Stimulated activated effector memory CD8-positive, alpha-beta T cell treated with anti-CD3 and anti-CD28 coated beads, Interleukin-12 subunit alpha, Interleukin-12 subunit beta, amount 100 ng/mL, for 72 hours (primary cell): Measurements from ENCODE around the gene KDM2B.
A peak's percentile ranks its signal among the peaks of the same experiment; 100 is the strongest.

Source experiments
- ATAC-seq: fragments of 150-1000 bp; cut with Tn5 transposase; 2 replicates; pipeline ENCODE4 v1.10.0; 2021
- DNase-seq, 2 donors: peaks; one replicate each; pipeline ENCODE4 v3.0.0; 2021 to 2022; ENCODE audit warnings: low spot score in 2 of 2
- H3K27ac Mint-ChIP-seq: one replicate; pipeline ENCODE4 v1.8.0; 2022; ENCODE audit warnings: mild to moderate bottlenecking, mixed read lengths
- H3K36me3 Mint-ChIP-seq: one replicate; pipeline ENCODE4 v1.8.0; 2022; ENCODE audit warnings: mild to moderate bottlenecking, mixed read lengths
- H3K4me1 Mint-ChIP-seq: one replicate; pipeline ENCODE4 v1.8.0; 2022; ENCODE audit warnings: mixed read lengths
- H3K4me3 Mint-ChIP-seq: one replicate; pipeline ENCODE4 v1.8.0; 2022; ENCODE audit warnings: mild to moderate bottlenecking, mixed read lengths
- H3K9me3 Mint-ChIP-seq: one replicate; pipeline ENCODE4 v1.8.0; 2022; ENCODE audit warnings: mixed read lengths

KDM2B gene

DNA sequence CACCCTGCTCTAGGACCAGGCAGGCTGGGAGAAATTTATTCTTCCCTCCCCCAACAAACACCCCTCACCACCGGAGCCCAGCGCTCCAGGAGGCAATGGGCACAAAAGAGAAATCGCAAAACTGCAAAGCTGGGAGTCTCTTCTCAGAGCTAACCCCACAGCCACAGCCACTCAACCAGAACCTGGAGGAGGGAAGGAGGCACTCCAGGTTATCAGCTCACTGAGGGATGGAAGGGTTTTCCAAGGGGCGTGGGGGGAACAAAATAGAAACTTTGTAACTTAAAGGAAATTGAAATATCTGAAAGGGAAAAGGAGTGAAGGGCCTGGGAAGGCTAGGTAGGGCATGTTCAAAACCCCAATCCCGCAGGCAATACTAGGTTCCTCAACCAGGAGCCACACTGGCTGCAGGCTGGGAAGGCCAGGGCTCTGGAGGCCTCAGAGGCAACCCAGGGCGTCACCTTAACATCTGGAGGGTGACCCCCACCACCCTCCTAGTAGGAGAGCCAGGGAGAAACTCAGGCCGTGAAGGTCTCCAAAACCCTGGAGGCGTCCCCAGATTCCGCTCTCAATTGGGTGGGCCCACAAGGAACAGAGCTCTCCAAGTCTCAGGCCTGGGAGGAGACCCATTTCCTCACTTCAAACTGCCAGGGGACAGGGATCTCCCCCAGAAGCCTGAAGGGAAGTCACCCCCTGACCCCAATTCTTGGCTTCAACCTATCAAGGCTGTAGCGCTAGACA, 3.2 kb downstream of the KDM2B start:
- peak overlapping the region; percentile 67 for H3K27ac Mint-ChIP-seq
- peaks cover 41% of the 10 kb centered on the region for H3K36me3 Mint-ChIP-seq
- peak overlapping the region; percentile 49 for H3K4me3 Mint-ChIP-seq
- ATAC-seq (no peak), DNase-seq (no peak)
- peaks cover 40% of the 10 kb centered on the region for H3K4me1 Mint-ChIP-seq
- H3K9me3 Mint-ChIP-seq = no peaks in the 10 kb centered on the region

DNA sequence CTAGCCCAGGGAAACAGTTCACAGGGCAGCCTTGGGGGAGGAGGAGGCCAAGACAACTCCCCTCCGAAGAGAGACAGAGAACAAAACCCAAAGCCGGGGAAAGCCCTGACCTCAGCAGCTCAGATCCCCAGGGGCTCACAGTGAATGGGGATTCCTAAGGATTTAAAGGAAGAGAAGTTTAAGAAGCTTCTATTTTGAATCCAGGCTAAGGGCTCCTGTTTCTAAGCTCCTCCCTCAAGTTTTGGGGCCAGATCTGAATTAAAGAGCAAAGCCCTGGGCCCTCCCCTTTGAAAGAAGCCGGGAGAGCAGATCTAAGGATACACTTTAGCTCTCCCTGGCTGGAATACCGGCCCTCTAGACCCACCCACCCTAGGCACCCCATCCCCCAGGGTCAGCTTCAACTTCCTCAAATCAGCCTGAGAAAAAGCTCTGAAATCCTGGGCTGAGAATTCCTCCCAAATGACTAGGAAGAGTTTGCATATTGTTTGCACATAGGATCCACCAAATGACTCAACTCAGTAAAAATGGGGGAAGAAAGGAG, 3.9 kb downstream of the KDM2B start:
- no peaks in the 10 kb centered on the region for H3K9me3 Mint-ChIP-seq
- DNase-seq = no peak
- peaks cover 48% of the 10 kb centered on the region for H3K36me3 Mint-ChIP-seq
- H3K4me3 Mint-ChIP-seq = peak overlapping the region; percentile 49
- peak overlapping the region; percentile 67 for H3K27ac Mint-ChIP-seq
- peaks cover 39% of the 10 kb centered on the region for H3K4me1 Mint-ChIP-seq
- no peak for ATAC-seq

DNA sequence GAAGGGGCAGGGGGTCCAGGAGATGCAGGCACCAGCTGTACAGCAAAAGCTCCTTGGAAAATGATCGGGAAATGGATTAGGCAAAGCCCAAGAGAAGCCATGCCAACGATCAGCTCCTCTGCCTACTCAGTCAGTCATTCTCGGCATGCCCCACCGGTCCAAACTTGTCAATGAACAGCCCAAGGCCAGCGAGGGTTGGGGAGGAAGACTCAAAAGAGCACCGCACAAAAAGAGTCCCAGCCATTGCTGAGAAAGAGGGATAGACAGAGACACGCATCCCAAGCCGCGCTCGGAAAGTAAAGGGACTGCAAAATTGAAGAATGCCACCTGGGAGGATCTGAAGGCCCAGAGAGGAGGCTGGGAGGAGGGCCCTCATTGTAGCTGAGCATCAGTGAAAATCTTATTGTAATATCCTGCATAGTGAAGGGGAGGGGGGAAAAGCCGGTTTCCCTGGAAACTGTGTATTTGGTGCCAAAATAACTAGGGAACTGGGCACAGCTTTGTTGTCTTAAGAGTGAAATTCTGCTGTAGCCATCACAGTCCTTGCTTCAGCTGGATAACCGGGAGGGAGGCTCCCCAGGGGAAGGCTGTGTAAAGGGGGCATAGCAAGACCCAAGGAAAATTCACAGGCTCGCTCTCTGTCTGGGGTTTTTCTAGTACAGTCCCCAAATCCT, 4.7 kb downstream of the KDM2B start:
- no peak for ATAC-seq
- Mint-ChIP-seq H3K27ac (peak overlapping the region; percentile 67), H3K36me3 (peaks cover 57% of the 10 kb centered on the region), H3K4me3 (no peak overlapping the region), H3K9me3 (no peaks in the 10 kb centered on the region), H3K4me1 (peaks cover 31% of the 10 kb centered on the region)
- DNase-seq = no peak

DNA sequence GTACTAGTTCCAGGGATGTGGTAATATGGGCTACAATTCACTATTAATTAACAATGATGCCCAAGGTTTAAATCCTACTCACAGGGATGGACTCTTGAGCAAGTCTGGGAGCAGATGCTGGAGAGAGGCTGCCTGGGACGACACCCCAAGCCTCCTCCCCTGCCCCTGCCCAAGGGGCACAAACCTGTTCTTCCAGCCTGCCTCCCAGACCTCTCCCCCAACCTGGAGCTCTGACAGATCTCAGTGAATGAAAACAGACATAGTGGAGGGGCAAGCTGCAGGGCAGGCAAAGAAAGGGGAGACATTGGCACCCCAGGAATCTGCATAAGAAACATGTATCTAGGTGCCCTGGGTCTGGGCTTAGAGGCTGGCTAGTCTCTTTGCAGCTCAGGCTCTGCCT, 5.8 kb downstream of the KDM2B start:
- peak overlapping the region; percentile 64 for H3K27ac Mint-ChIP-seq
- peaks cover 33% of the 10 kb centered on the region for H3K4me1 Mint-ChIP-seq
- H3K36me3 Mint-ChIP-seq = peaks cover 57% of the 10 kb centered on the region
- DNase-seq (no peak), ATAC-seq (no peak)
- H3K9me3 Mint-ChIP-seq = no peaks in the 10 kb centered on the region
- no peak overlapping the region for H3K4me3 Mint-ChIP-seq

DNA sequence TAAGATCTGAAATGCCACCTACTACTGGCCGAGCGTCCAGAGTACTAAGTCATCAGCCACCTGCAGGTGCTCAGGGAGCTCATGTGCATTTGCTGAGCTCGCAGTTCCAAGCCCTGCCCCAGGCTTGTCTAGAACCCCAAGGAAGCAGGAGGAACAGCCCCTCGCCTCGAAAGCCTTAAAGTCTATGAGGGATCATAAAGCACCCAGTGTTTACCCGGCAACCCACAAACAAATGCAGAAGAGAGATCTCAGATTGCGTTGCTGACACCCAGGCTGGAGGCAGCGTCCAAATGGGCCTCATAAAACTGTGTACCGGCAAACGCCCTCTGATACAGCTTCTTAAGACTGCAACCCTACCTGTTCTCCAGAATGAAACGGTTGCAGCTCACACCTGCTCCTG, 6.8 kb downstream of the KDM2B start:
- H3K27ac Mint-ChIP-seq = peak overlapping the region; percentile 68

DNA sequence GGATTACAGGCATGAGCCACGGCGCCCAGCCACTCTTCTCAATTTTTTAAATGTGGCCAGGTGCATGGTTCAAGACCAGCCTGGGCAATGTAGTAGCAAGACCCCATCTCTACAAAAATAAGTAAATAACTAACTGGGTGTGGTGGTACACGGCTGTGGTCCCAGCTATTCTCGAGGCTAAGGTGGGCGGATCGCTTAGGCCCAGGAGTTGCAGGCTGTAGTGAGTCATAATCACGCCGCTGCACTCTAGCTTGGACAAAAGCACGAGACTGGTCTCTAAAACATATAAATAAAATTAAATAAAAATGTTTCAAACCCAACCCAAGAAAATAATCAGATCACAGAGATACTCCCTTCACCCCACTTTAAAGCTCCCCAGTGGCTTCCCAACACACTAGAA, 8.9 kb downstream of the KDM2B start:
- H3K27ac Mint-ChIP-seq = no peak overlapping the region

More for the DNA sequence above, 6.8 kb downstream of the KDM2B start:
- ATAC-seq = no peak
- Mint-ChIP-seq H3K36me3 (peaks cover 58% of the 10 kb centered on the region), H3K4me3 (no peak overlapping the region), H3K4me1 (peaks cover 40% of the 10 kb centered on the region), H3K9me3 (no peaks in the 10 kb centered on the region)
- no peak for DNase-seq

DNA sequence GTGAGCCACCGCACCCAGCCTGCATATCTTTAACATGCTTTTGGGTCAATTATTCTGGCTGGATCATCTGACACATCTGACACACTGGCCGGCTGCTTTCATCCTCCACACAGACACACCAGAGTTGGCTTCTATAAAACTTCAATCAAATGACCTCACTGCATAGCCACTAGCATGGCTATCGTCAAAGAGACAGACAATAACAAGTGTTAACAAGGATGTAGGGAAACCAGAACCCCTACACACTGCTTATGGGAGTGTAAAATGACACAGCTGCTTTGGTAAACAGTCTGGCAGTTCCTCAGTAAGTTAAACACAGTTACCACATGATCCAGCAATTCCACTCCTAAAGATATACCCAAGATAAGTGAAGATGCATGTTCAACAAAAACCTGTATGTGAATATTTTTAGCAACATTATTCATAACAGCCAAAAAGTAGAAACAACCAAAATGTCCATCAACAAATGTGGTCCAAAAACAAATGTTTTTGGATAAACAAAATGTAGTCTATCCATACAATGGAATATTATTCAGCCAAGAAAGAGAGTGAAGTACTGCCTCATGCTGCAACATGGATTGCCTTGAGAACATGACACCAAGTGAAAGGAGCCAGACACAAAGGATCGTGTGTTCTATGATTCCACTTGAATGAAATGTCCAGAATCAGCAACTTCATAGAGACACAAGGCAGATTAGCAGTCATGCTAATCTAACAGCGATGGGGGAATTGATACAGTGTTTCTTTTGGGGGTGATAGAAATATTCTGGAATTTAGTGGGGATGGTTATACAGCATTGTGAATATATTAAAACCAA, 10.1 kb downstream of the KDM2B start:
- Mint-ChIP-seq H3K9me3 (no peaks in the 10 kb centered on the region), H3K4me3 (no peak overlapping the region), H3K27ac (peak overlapping the region; percentile 17), H3K36me3 (peaks cover 70% of the 10 kb centered on the region), H3K4me1 (peaks cover 38% of the 10 kb centered on the region)
- no peak for ATAC-seq
- DNase-seq = no peak

More for the DNA sequence above, 8.9 kb downstream of the KDM2B start:
- DNase-seq (no peak), ATAC-seq (no peak)
- Mint-ChIP-seq H3K4me1 (peaks cover 42% of the 10 kb centered on the region), H3K4me3 (no peak overlapping the region), H3K36me3 (peaks cover 71% of the 10 kb centered on the region), H3K9me3 (no peaks in the 10 kb centered on the region)

DNA sequence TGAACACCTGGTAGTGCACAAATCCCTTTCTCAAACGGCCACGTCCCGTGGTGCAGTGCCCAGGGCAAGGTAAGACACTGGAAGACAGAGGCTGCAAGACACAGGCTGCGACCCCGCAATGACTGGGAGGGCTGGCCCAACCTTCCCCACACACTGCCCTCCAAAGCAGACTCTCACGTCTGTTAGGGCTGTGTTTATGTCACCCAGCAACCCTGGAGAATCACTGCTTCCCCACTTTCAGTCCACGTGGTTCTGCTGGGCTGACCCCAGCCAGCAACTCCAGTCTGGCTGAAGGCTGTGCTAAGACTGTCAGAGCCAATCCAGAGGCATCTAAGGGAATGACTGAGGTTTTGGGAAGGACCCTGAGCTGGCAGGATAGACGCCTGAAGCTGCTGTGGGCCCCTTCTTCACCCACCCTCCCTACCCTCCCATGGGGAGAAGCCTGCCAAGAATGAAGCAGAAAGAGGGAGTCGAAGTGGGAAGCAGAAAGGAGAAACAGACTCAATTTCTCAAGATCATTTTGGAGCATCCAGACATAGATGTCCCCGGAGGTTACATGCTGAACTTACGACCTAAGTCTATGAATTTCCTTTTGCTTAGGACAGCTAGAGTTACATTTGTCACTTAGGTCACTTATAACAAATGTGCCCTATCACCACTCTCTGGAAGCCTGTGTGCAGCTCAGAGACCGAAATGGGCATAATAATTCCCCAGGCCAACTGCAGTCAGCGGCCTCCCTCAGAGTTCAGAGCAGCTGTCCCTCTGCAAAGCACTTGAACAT, 11.7 kb downstream of the KDM2B start:
- Mint-ChIP-seq H3K27ac (peak overlapping the region; percentile 78), H3K4me1 (peaks cover 33% of the 10 kb centered on the region), H3K9me3 (no peaks in the 10 kb centered on the region), H3K4me3 (no peak overlapping the region), H3K36me3 (peaks cover 55% of the 10 kb centered on the region)
- no peak for DNase-seq
- no peak for ATAC-seq

DNA sequence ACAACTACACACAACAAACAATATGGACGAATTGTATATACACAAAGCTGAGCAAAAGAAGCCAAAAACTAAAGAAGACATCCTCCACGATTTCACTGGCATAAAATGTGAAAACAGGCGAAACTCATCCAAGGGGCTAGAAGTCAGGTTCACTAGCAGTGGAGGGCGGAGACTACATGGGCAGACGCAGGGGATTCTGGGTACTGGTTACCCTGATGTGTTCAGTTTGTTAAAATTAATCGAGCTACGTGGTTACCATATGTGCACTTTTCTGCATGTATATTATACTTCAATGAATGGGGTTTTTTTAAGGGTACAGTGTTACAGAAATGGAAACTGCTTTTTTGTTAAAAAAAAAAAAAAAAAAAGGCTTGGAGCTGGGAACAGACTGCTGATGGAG, 12.3 kb downstream of the KDM2B start:
- ATAC-seq = no peak
- no peak for DNase-seq
- peaks cover 28% of the 10 kb centered on the region for H3K4me1 Mint-ChIP-seq
- H3K27ac Mint-ChIP-seq = no peak overlapping the region
- peaks cover 55% of the 10 kb centered on the region for H3K36me3 Mint-ChIP-seq
- no peak overlapping the region for H3K4me3 Mint-ChIP-seq
- no peaks in the 10 kb centered on the region for H3K9me3 Mint-ChIP-seq

DNA sequence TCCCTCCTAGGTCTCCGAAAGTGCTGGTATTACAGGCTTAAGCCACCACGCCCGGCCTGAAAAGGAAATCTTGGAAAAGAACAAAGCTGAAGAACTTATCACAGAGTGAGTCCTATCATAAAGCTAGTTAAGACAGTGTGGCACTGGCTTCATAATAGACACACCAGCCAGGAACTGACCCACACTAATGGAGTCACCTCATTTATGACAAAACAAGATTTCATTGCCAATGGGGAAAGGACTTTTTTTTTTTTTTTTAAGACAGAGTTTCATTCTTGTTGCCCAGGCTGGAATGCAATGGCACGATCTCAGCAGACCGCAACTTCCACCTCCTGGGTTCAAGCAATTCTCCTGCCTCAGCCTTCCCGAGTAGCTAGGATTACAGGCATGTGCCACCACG, 15.7 kb downstream of the KDM2B start:
- no peaks in the 10 kb centered on the region for H3K9me3 Mint-ChIP-seq
- DNase-seq (no peak), ATAC-seq (no peak)
- peaks cover 25% of the 10 kb centered on the region for H3K36me3 Mint-ChIP-seq
- peaks cover 19% of the 10 kb centered on the region for H3K4me1 Mint-ChIP-seq
- no peak overlapping the region for H3K27ac Mint-ChIP-seq
- H3K4me3 Mint-ChIP-seq = no peak overlapping the region

DNA sequence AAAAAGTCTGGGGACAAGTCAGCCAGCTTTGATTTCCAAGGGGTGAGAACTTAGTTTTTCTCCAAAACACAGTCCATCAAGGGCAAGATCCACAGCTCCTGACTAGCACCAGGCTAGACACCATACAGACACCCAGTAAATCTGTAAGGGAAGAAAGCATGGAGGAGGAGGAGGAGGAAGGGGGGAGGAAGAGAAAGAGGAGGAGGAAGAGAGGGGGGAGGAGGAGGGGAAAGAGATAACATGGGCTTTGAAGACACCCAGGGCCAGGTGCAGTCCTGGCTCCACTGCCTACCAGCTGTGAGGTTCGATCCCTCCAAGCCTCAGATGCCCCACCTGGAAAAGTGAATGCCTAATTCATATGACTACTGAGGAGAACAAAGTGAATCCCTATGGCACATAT, 18.3 kb downstream of the KDM2B start:
- H3K4me3 Mint-ChIP-seq = no peak overlapping the region
- no peak for DNase-seq
- H3K27ac Mint-ChIP-seq = no peak overlapping the region
- no peaks in the 10 kb centered on the region for H3K9me3 Mint-ChIP-seq
- ATAC-seq = no peak
- peaks cover 21% of the 10 kb centered on the region for H3K4me1 Mint-ChIP-seq
- peaks cover 11% of the 10 kb centered on the region for H3K36me3 Mint-ChIP-seq

DNA sequence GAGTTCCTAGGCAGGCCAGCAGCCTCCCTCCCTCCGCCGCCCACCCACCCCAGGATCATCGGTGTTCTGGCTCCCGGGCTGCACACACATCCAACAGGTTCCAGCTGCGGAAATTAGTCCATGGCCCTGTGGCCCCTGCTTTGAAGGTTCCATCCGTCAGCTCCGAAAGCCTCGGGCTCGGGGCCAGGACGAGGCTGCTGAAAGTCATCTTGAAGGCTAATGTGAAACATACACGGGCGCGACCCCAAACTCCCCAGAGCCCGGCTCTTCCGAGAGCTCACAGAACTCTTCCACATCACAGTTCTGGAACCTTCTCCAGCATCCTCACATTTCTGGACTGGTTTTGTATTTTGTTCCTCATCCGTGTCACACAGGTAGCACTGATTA, 19.8 kb downstream of the KDM2B start:
- Mint-ChIP-seq H3K4me3 (no peak overlapping the region), H3K27ac (peak overlapping the region; percentile 67), H3K36me3 (peaks cover 6% of the 10 kb centered on the region), H3K9me3 (no peaks in the 10 kb centered on the region), H3K4me1 (peaks cover 26% of the 10 kb centered on the region)
- DNase-seq (no peak), ATAC-seq (no peak)

DNA sequence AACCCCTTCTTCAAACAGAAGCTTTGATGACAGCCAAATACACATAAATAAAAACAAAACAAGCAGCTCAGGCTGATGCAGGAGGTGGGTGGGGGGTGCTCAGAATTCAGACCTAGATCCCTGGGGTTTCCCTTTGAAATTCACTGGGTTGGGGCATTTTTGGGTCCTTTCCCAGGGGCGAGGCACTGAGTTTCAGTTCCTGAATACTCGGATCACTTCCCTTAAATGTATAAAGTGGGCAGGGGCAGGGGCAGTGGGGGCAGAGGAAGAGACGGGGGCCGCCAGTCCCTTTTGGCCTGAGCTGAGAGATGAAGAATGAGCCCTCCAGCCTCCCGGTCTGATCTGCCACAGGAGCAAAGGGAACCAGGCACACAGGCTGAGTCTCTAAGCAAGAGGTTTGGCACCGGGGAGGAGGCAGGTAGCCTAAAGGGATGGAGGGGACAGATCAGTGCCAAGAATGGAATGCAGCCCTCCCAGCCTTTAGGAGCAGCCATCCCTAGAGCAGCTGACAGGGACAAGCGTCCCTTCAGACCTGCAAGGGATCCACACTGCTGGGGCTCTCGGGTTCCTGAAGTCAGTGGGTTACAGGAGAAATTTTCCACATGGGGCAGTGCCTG, 20.3 kb downstream of the KDM2B start:
- Mint-ChIP-seq H3K4me1 (peaks cover 26% of the 10 kb centered on the region), H3K27ac (peak overlapping the region; percentile 84), H3K9me3 (no peaks in the 10 kb centered on the region), H3K4me3 (no peak overlapping the region), H3K36me3 (peaks cover 10% of the 10 kb centered on the region)
- DNase-seq (no peak), ATAC-seq (no peak)

DNA sequence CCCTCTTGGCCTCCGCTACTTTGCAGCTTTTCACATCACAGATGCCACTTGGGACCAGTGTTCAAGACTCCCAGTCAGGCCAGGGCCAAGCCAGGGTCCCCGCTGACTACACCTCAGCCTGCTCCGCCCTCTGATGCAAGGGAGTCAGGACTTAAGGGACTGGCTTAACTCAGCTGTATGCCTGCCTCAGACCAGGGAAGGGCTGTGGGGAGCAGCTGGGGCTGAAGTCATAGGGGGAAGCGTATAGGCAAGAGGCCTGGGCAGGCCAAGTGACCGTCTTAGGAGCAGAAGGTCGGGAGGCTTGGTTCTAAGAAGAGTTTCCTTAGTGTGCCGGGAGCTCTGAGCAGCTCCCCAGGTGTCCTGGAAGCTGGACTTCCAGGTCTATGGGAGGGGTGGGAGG, 21.9 kb downstream of the KDM2B start:
- DNase-seq (no peak), ATAC-seq (no peak)
- Mint-ChIP-seq H3K9me3 (no peaks in the 10 kb centered on the region), H3K4me3 (no peak overlapping the region), H3K36me3 (peaks cover 11% of the 10 kb centered on the region), H3K27ac (peak overlapping the region; percentile 81), H3K4me1 (peaks cover 26% of the 10 kb centered on the region)
